HPDE6-E6E7 (cell line): ENCODE results near the gene ORM2.
A peak's percentile ranks its signal among the peaks of the same experiment; 100 is the strongest.
"Not testable (repeated sequence)": the region's sequence is repeated elsewhere in the genome, so short reads cannot be mapped to it uniquely, and the experiment has no call there.

Source experiments
- DNase-seq: peaks from one replicate; pipeline ENCODE4 v3.0.0; 2011; ENCODE audit warnings: missing footprints; ENCODE audit errors: extremely low spot score

The ORM2 gene

GRCh38 chr9:114331229-114332195 is 1.8 kb downstream of the ORM2 start:
- not testable (repeated sequence) for DNase-seq

- not testable (repeated sequence) for DNase-seq
Measured at GRCh38 chr9:114332474-114333040, 2.9 kb downstream of the ORM2 start.

GRCh38 chr9:114333718-114334117 is 4.0 kb downstream of the ORM2 start:
- DNase-seq: not testable (repeated sequence)

GRCh38 chr9:114334490-114334889 is 4.8 kb downstream of the ORM2 start:
- no peak for DNase-seq

- DNase-seq: no peak
Measured at GRCh38 chr9:114335745-114336144, 6.1 kb downstream of the ORM2 start.

DNA sequence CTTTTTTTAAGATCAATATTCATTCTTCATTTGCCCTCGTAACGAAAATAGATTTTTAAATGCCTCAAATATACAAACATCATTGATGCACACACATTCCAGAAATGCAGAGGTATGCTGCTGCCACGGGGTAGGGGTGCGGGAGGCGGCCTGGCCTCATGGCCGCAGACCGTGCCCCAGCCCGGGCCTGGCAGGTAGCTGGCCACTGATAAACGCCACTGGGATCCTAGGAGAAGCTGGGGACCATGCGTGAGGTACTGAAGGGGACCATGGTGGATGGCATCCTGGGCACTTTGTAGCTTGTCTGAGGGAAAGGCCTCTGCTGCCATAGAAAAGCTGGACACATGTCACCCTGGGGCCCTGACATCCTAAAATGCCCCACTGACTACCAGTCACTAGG is 6.5 kb downstream of the ORM2 start:
- no peak for DNase-seq

DNA sequence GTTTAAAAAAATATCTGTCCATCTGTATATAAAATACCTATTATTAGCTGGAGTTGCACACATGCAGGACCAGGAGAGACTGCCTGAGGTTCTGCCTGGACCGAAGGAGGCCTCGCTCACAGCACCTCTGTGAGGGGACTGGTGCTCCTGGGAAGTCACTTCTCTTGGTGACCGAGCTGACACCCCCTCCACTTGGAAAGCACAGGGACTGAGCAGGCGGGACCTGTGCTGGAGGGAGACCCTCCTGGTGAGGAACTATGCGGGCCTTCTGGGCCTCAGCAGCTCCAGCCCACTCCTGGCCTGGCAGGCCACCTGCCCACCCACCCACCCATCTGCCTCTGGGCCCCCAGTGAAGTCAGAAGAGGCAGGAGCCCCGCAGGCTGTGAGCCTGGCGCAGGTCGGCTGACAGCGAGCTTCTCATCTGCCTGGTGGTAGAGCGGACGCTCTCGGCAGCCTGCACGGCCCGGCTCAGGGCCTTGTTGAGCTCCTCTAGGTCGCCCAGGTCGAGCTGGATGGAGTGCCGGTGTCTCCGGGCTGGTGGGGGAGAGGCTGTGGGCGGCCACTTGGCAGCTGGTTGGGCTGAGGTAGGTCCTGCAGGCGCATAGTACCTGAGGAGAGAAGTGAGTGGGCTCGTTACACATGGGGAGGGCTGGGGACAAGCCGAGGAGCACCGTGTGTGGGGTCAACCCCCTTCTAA is 7.2 kb downstream of the ORM2 start:
- DNase-seq: no peak

- DNase-seq: no peak
Measured at GRCh38 chr9:114338187-114338586, 8.5 kb downstream of the ORM2 start.

DNA sequence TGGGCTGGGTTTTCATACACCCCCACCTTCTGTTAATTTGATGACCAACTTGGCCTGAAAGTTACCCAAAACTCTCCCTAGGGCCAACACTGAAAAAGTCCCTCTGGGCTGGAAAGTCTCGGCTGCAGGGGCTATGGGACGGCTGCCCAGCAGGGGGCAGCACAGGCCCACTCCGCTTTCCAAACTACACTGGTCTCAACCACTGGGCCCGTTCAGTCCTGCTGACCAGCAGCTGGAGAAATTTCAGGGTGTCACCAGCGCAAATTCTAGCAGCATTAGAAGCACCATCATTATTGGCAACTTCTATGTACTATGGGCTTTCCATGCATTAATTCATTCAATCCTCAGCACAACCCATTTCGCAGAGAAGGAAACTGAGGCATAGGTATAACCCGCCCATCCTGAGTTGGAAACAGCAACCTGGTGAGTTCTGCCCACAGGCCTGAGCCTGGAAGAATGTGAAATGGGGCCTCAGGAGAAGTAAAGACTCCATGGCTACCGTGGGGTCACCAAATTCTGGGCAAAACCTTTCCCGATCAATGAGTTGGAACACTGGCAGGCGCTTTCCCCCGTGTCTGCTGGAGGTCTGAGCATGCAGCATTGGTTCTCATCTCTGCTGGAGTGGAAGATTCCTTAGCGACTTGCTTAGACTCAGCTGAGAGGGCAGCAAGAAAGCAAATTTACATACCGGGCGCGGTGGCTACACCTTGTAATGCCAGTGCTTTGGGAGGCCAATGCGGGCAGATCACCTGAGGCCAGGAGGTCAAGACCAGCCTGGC is 9.7 kb downstream of the ORM2 start:
- peak; percentile 63 for DNase-seq

- no peak for DNase-seq
Measured at GRCh38 chr9:114341152-114341830, 11.6 kb downstream of the ORM2 start.

- no peak for DNase-seq
Measured at GRCh38 chr9:114341991-114342390, 12.3 kb downstream of the ORM2 start.

- DNase-seq: no peak
Measured at GRCh38 chr9:114342755-114343440, 13.2 kb downstream of the ORM2 start.

GRCh38 chr9:114343471-114344187 is 14.0 kb downstream of the ORM2 start:
- DNase-seq: peak; percentile 62

- DNase-seq: no peak
Measured at GRCh38 chr9:114344188-114344566, 14.5 kb downstream of the ORM2 start.

DNA sequence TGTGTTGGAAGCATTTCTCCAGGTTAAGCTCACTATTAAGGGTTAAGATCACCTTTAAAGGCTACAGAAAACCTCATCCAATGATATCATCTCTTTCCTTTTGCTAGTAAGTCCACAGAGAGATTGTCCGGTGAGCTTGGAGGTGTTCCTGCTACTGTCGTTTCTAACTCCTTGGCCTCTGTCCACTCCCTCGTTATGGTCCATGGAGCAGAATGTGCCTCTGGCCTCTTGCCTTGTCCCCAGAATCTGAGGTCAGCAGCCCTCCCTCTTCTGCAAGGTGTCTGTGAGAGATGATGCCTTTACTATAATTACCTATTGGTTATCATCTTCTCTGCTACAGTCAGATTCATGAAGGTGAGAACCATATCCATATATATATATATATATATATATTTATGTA is 15.0 kb downstream of the ORM2 start:
- DNase-seq: no peak

GRCh38 chr9:114345493-114346065 is 15.9 kb downstream of the ORM2 start:
- DNase-seq: no peak

DNA sequence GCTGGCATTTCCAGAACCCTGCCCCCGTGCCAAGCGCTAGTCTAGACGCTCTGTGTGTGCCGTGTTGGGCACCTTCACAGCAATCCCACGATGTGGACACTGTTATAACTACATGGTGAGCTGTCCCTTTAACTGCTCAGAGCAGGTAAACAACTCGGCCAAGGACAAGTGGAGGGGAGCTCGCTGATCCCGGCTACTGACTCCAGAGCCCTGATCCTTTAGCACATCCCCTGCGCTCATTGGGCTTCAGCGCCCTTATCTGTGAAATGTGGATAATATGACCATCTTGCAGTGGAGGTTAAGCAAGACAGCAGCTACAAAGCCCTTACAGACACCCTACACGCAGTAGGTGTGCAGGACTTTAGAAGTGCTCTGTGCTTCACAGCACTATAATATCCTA is 16.5 kb downstream of the ORM2 start:
- no peak for DNase-seq

DNA sequence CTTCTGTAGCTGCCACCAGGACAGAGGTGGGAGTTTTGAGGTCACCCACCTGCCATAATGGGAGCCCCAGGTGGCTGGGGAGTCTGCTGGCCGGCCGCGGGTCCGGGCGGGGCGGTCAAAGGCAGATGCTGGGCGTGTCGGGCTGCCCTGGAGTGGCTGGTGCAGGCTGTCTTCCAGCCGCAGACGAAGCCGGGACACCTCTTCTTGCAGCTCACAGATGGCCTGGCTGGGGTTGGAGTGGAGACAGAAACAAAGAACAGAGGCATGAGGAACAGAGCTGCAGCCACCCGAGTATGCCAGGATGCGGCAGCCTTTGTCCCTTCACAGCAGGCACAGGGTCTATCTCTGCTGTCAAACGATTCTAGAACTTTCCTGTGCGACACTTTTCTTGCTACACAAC is 18.0 kb downstream of the ORM2 start:
- no peak for DNase-seq

DNA sequence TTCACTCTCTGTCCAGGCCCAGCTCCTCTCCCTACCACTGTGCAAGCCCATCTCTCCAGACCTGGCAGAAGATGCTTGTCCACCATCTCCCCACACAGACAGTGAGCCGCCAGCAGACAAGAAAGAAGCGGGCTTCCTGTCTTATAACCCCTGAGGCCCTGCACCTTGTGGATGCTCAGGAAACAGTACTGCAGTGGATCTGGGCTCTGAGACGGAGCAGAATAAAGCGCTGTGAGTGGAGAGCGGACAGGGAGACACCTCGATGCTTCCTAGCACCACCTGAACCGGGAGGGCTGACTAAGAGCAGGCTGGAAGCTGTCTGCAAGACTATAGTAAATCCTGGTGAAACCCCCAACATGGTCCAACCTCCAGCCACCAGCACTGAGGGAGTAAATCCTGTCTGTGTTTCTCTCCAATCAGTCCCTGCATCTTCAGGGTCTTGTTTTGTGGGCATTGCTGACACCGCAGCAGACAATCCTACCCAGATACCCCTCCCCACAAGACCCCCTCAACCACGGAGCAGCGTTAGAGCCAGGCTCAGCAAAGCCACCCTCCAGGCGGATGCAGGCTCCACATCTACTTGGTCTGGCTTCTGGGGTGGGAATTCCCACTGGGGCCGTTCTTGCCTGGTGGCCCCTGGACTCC is 18.7 kb downstream of the ORM2 start:
- DNase-seq: no peak
